ENCODE measurements around the gene IGDCC3. TPM values are rescaled to one million over a fixed set of nuclear protein-coding genes. Genes with fewer than 3 reads are reported as not detected.

Gene IGDCC3
- total RNA-seq, 1 experiment from 2014 or later: 0.32 TPM

DNA sequence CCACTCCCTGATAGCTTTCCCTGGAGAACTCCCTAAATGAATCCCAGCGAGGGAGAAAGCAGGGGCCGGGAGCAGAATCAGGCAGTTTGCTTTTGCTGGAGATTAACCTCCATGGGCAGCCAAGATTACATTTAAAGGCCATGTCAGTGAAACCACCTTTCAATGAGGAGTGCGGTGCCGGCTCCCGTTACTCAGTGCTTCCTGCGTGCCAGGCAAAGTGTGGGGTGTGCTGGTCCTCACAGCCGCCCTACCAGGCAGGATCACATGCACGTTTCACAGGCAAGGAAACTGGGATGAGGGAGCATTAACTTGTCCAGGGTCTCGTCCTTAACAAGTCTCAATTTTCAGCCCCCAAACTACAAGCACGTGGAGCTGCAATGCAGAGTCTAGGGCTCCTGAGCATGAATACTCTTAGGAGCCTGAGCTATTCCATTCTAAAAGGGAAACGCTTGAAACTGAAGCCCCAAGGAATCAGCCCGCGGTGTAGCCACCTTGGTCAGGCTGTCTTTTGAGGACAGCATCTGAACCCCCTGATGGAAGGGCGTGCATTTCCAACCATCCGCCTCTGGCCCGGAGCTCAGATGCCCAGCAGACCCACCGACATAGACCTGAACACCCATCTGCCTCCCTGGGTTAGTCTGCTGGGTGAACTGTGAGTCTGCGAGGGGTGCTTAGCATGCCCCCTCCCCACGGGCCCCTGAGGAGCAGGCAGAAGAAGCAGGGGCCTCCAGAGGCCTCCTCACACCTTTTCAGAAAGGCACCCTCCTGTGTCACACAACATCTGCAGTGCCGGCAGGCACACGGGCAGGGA lies 5.6 kb downstream of the IGDCC3 start:
- BruUV-seq (replicated peaks): no TSS peak
- ChIA-PET POLR2A (ENCODE audit: low non-redundant PET) (interaction anchor here (0.5 kb wide), 1 partner anchor 67 kb away, joined by 5 read pairs; no protein-coding TSS in a partner anchor), CTCF (interaction anchor here (0.6 kb wide), 1 partner anchor 20 kb away, joined by 3 read pairs; no protein-coding TSS in a partner anchor)
- no peaks in the 10 kb centered on the region for H3K36me3 ChIP-seq (ENCODE audit: insufficient read depth, low read length, poor library complexity, severe bottlenecking)
- H3K9me3 ChIP-seq (ENCODE audit: low read depth, low read length, poor library complexity, severe bottlenecking): no peaks in the 10 kb centered on the region
- peaks cover 36% of the 10 kb centered on the region for H3K27me3 ChIP-seq (replicated peaks; ENCODE audit: insufficient read depth, low read depth, low read length, poor library complexity)
- TF ChIP-seq EZH2 (IDR thresholded peaks at IDR 0.05; ENCODE audit: borderline replicate concordance, low read depth, low read length, poor library complexity, severe bottlenecking): no peak
- TF ChIP-seq, protein P1, sequence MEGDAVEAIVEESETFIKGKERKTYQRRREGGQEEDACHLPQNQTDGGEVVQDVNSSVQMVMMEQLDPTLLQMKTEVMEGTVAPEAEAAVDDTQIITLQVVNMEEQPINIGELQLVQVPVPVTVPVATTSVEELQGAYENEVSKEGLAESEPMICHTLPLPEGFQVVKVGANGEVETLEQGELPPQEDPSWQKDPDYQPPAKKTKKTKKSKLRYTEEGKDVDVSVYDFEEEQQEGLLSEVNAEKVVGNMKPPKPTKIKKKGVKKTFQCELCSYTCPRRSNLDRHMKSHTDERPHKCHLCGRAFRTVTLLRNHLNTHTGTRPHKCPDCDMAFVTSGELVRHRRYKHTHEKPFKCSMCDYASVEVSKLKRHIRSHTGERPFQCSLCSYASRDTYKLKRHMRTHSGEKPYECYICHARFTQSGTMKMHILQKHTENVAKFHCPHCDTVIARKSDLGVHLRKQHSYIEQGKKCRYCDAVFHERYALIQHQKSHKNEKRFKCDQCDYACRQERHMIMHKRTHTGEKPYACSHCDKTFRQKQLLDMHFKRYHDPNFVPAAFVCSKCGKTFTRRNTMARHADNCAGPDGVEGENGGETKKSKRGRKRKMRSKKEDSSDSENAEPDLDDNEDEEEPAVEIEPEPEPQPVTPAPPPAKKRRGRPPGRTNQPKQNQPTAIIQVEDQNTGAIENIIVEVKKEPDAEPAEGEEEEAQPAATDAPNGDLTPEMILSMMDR (conservative IDR thresholded peaks at IDR 0.05; ENCODE audit: low read depth, low read length): no peak
- DNase-seq (ENCODE audit: low spot score): no peak
- H3K4me1 ChIP-seq (ENCODE audit: insufficient read depth, low read length, poor library complexity, severe bottlenecking): peaks cover 18% of the 10 kb centered on the region
- intact Hi-C loops (cut with micrococcal nuclease; ENCODE audit: unreplicated experiment): no loop called here
- H3K27ac ChIP-seq (ENCODE audit: low read depth, low read length, poor library complexity, severe bottlenecking): no peak overlapping the region
- no peak overlapping the region for H3K4me3 ChIP-seq (ENCODE audit: low read depth, low read length, poor library complexity, severe bottlenecking)

DNA sequence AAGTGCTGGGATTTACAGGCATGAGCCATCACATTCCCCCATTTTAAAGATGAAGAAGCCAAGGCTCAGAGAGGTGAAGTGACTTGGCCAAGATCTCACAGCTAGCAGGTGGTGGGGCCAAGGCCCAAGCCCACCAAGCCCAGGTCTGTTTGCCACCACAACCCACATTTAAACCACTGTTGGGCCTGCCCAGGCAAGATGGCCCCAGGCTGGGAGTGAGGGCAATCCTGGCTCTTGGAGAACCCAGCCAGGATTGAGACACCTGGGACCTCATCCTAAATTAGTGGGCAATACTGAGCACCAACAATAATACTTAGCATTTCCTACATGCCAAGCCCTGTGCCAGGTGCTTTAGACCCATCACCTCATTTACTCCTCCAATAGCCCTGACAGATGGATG lies 6.9 kb downstream of the IGDCC3 start:
- peaks cover 23% of the 10 kb centered on the region for H3K27me3 ChIP-seq (replicated peaks; ENCODE audit: insufficient read depth, low read depth, low read length, poor library complexity)
- no peaks in the 10 kb centered on the region for H3K36me3 ChIP-seq (ENCODE audit: insufficient read depth, low read length, poor library complexity, severe bottlenecking)
- intact Hi-C loops (cut with micrococcal nuclease; ENCODE audit: unreplicated experiment): no loop called here
- ChIA-PET POLR2A (ENCODE audit: low non-redundant PET) (no interaction called here), CTCF (no interaction called here)
- TF ChIP-seq, protein P1 (conservative IDR thresholded peaks at IDR 0.05; ENCODE audit: low read depth, low read length): no peak
- TF ChIP-seq EZH2 (IDR thresholded peaks at IDR 0.05; ENCODE audit: borderline replicate concordance, low read depth, low read length, poor library complexity, severe bottlenecking): no peak
- peaks cover 18% of the 10 kb centered on the region for H3K4me1 ChIP-seq (ENCODE audit: insufficient read depth, low read length, poor library complexity, severe bottlenecking)
- no TSS peak for BruUV-seq (replicated peaks)
- H3K4me3 ChIP-seq (ENCODE audit: low read depth, low read length, poor library complexity, severe bottlenecking): no peak overlapping the region
- H3K9me3 ChIP-seq (ENCODE audit: low read depth, low read length, poor library complexity, severe bottlenecking): no peaks in the 10 kb centered on the region
- no peak for DNase-seq (ENCODE audit: low spot score)
- no peak overlapping the region for H3K27ac ChIP-seq (ENCODE audit: low read depth, low read length, poor library complexity, severe bottlenecking)

DNA sequence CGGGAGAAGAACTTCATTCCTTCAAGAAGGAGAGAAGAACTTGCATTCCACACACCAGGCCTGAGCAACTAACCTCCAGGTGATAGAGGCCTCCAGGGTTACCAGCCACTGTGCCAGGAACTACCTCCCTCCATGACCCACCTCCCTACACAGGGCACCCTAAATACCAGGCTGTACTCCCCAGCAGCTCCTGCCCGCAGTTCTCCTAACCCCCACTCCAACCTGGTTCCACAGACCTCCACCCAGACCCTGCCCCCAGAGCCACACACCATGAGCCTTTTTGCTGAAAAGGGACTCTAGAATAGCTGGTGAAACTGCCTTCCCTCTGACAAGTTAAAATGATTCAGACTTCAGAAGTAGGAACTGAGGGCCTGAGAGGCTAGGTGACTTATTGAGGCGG lies 8.2 kb downstream of the IGDCC3 start:
- no peak for DNase-seq (ENCODE audit: low spot score)
- TF ChIP-seq, protein P1 (conservative IDR thresholded peaks at IDR 0.05; ENCODE audit: low read depth, low read length): no peak
- TF ChIP-seq EZH2 (IDR thresholded peaks at IDR 0.05; ENCODE audit: borderline replicate concordance, low read depth, low read length, poor library complexity, severe bottlenecking): no peak
- Histone ChIP-seq H3K27me3 (replicated peaks; ENCODE audit: insufficient read depth, low read depth, low read length, poor library complexity) (peaks cover 10% of the 10 kb centered on the region), H3K36me3 (ENCODE audit: insufficient read depth, low read length, poor library complexity, severe bottlenecking) (no peaks in the 10 kb centered on the region), H3K4me3 (ENCODE audit: low read depth, low read length, poor library complexity, severe bottlenecking) (no peak overlapping the region), H3K9me3 (ENCODE audit: low read depth, low read length, poor library complexity, severe bottlenecking) (no peaks in the 10 kb centered on the region), H3K27ac (ENCODE audit: low read depth, low read length, poor library complexity, severe bottlenecking) (no peak overlapping the region), H3K4me1 (ENCODE audit: insufficient read depth, low read length, poor library complexity, severe bottlenecking) (peaks cover 18% of the 10 kb centered on the region)
- ChIA-PET POLR2A (ENCODE audit: low non-redundant PET) (no interaction called here), CTCF (interaction anchor here (0.6 kb wide), 1 partner anchor 9 kb away, joined by 3 read pairs; no protein-coding TSS in a partner anchor)
- no TSS peak for BruUV-seq (replicated peaks)
- intact Hi-C loops (cut with micrococcal nuclease; ENCODE audit: unreplicated experiment): no loop called here

Data from A673 (cell line).